A549 treated with Mapracorat at 1 μM for 4 hours (cell line): Measurements from ENCODE around the gene BCAN. TPM values are rescaled to one million over a fixed set of nuclear protein-coding genes. Genes with fewer than 3 reads are reported as not detected.

ENCODE experiments used
- total RNA-seq: library from RNA; stranded (reverse); fragments of 200-300 nt; extraction: Qiagen RNA extraction; gene quantifications from 5 replicates; pipeline ENCODE4 v1.2.3, GENCODE V29; 2022

BCAN gene
- 0.12 TPM in 1 of 5 replicates, not detected in the others for total RNA-seq

GRCh38 chr1:156641761-156642264, at the start of gene BCAN:
Gene BCAN, plus strand, starts transcription at chr1:156642117. Its CDS starts 3,938 bp downstream, at chr1:156646055.

GRCh38 chr1:156601122-156601830, 40.6 kb upstream of the BCAN start, which contains the start of gene GPATCH4:
Gene GPATCH4, minus strand, starts transcription at chr1:156601479.

GRCh38 chr1:156618853-156619581, 22.9 kb upstream of the BCAN start, which contains the start of gene HAPLN2:
Gene HAPLN2, plus strand, starts transcription at chr1:156619415. Its CDS starts 4,076 bp downstream, at chr1:156623491.

GRCh38 chr1:156676820-156677615, 35.1 kb downstream of the BCAN start, which contains the start of gene NES:
Gene NES, minus strand, starts transcription at chr1:156677407. Its CDS starts 143 bp downstream, at chr1:156677264.

GRCh38 chr1:156705321-156705917, 63.5 kb downstream of the BCAN start, which contains the start of gene CRABP2:
Gene CRABP2, minus strand, starts transcription at chr1:156705583. Its CDS starts 137 bp downstream, at chr1:156705446.

Other genes starting within 250 kb of the BCAN start
- 20.7 to 34.8 TPM (median 28.4 TPM) in 5 replicates for gene MEF2D, start 141.3 kb upstream of the BCAN start, total RNA-seq
- 12.6 to 20.8 TPM (median 17.0 TPM) in 5 replicates for gene IQGAP3, start 69.6 kb upstream of the BCAN start, total RNA-seq
- gene TTC24, start 62.4 kb upstream of the BCAN start, total RNA-seq, result not detected in 5 replicates
- 150 to 167 TPM (median 166 TPM) in 5 replicates for gene NAXE, start 50.3 kb upstream of the BCAN start, total RNA-seq
- gene GPATCH4, start 40.6 kb upstream of the BCAN start, total RNA-seq, result 57.4 to 85.5 TPM (median 62.9 TPM) in 5 replicates
- gene HAPLN2, start 22.7 kb upstream of the BCAN start, total RNA-seq, result 0.17 to 0.18 TPM in 2 of 5 replicates, not detected in the others
- 0.98 to 1.4 TPM (median 1.2 TPM) in 5 replicates for gene NES, start 35.3 kb downstream of the BCAN start, total RNA-seq
- gene CRABP2, start 63.5 kb downstream of the BCAN start, total RNA-seq, result 6.6 to 12.8 TPM (median 9.2 TPM) in 5 replicates
- 16.9 to 25.5 TPM (median 23.9 TPM) in 5 replicates for gene METTL25B, start 86.4 kb downstream of the BCAN start, total RNA-seq
- gene ISG20L2, start 86.6 kb downstream of the BCAN start, total RNA-seq, result 39.5 to 50.4 TPM (median 42.7 TPM) in 5 replicates
- 180 to 214 TPM (median 184 TPM) in 5 replicates for gene MRPL24, start 99.0 kb downstream of the BCAN start, total RNA-seq
- gene HDGF, start 109.6 kb downstream of the BCAN start, total RNA-seq, result 429 to 447 TPM (median 435 TPM) in 5 replicates
- gene PRCC, start 125.4 kb downstream of the BCAN start, total RNA-seq, result 67.3 to 76.8 TPM (median 72.9 TPM) in 5 replicates
- gene SH2D2A, start 174.7 kb downstream of the BCAN start, total RNA-seq, result 2.4 to 4.2 TPM (median 3.4 TPM) in 5 replicates
- not detected in 5 replicates for gene INSRR, start 217.0 kb downstream of the BCAN start, total RNA-seq
- 0.08 to 0.18 TPM (median 0.13 TPM) in 3 of 5 replicates, not detected in the others for gene NTRK1, start 218.7 kb downstream of the BCAN start, total RNA-seq